Activated CD4-positive, alpha-beta T cell treated with anti-CD3 and anti-CD28 coated beads, Interleukin-2, amount 50 U/mL, for 4 hours (primary cell): ENCODE data around the gene IL22RA2.

Source experiments
- DNase-seq, 2 experiments: peaks; one replicate each; pipeline ENCODE4 v3.0.0-alpha.2; 2020

Gene IL22RA2

GRCh38 chr6:137193256-137194070 lies 20.0 kb upstream of the IL22RA2 start:
- no peak for DNase-seq

- no peak for DNase-seq
Measured at GRCh38 chr6:137192821-137193220, 19.4 kb upstream of the IL22RA2 start.

- no peak for DNase-seq
Measured at GRCh38 chr6:137191670-137192069, 18.2 kb upstream of the IL22RA2 start.

GRCh38 chr6:137191236-137191635 lies 17.8 kb upstream of the IL22RA2 start:
- DNase-seq = no peak

DNA sequence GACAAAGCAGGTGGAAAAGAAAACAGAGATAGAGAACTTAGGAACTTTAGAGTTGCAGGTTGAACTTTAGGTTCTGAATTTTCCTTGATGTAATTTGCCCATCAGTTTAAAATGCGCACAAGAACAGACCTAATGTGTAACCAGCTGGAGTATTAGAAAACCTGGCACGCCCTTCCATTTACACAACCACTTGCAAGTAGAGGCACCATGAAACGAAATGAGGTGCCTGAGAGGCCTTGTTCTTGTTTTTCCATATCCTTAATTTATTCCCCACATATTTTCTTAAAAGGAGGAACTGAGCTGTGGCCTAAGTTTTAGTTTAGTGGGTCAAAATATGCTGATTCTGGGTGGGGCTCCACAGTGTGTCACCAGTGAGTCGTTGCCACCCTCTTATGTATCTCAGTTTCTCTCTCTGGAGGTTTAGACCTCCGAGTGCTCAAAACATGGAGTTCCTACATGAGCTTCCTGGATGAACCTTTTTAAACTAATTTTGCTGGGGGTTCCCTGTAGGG lies 17.2 kb upstream of the IL22RA2 start:
- DNase-seq = no peak

DNA sequence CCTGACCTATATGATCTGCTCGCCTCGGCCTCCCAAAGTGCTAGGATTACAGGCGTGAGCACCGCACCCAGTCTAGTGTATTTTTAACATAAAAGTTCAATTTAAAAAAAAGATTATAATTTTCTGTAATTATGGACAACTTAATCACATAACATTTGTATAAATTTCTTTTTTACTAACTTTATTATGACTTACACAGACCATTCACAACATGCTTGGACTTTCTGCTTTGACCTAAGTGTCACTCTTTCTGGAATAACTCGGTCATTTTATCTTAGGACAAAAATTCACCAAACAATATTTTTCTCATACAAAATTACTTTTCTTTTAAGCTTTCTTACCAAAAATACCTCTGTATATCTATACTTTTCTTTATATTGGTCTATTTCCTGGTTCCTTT lies 15.4 kb upstream of the IL22RA2 start:
- no peak for DNase-seq

GRCh38 chr6:137185290-137185689 lies 11.8 kb upstream of the IL22RA2 start:
- DNase-seq = no peak

DNA sequence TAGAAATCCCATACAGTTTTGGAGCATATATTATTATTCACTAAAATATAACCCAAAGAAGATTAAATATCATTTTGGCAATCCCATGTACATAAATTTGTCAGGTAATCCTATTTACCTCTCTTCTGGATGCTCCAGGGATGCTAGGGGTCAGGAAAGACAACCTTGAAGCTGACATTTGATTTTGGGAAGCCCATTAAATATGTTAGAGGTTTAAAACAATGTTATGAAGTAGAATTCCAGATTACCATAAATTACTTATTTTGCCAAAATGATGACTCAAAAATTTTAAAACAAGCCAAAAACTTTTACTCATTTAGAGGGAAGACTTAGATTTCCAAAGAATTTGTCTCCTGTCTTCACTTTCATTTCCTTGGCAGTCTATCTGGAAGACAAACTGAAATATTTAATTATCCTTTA lies 9.2 kb upstream of the IL22RA2 start:
- no peak for DNase-seq

GRCh38 chr6:137181891-137182653 lies 8.6 kb upstream of the IL22RA2 start:
- DNase-seq = no peak

- no peak for DNase-seq
Measured at GRCh38 chr6:137177611-137178010, 4.2 kb upstream of the IL22RA2 start.

- no peak for DNase-seq
Measured at GRCh38 chr6:137176729-137177128, 3.3 kb upstream of the IL22RA2 start.

DNA sequence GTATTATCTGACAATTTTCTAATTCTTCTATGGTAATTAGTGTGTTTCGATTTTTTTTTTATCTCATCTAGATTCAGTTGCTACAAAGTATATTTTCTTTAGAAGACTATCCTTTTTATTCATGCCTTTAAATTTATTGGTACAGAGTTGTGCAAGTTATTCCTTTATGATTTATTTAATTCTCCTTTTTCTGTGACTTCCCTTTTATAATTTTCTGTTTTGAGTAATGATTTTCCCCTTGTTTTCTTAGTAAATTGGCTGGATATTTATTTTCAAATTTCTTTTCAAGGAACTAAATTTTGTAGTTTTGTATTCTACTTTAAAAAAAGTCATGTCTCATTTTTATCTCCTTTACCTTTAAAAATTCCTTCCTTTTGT lies 2.4 kb upstream of the IL22RA2 start:
- DNase-seq = no peak

GRCh38 chr6:137175157-137175867 lies 1.9 kb upstream of the IL22RA2 start:
- no peak for DNase-seq

DNA sequence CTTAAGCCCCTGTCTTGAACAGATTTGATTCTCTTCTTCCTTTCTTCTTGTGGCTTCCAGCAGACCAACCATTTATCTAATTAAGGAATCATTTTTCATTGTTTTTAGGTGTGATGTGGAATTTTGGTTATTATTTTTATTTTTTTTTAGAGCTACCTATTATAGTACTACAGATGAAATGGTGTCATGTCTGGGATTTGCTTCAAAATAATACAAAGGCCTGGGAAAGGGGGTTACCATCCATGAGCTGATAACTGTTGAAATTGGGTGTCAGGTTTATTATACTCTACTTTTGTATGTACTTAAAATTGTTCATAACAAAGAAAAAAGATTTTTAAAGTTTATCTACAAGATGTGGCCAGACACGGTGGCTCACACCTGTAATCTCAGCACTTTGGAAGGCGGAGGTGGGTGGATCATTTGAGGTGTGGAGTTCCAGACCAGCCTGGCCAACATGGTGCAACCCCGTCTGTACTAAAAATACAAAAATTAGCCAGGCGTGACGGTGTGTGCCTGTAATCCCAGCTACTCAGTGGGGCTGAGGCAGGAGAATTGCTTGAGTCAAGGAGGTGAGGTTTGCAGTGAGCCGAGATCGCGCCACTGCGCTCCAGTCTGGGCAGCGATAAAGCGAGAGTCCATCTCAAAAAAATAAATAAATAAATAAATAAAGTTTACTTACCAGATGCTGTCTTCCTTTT lies 561 bp downstream of the IL22RA2 start:
- DNase-seq = no peak

DNA sequence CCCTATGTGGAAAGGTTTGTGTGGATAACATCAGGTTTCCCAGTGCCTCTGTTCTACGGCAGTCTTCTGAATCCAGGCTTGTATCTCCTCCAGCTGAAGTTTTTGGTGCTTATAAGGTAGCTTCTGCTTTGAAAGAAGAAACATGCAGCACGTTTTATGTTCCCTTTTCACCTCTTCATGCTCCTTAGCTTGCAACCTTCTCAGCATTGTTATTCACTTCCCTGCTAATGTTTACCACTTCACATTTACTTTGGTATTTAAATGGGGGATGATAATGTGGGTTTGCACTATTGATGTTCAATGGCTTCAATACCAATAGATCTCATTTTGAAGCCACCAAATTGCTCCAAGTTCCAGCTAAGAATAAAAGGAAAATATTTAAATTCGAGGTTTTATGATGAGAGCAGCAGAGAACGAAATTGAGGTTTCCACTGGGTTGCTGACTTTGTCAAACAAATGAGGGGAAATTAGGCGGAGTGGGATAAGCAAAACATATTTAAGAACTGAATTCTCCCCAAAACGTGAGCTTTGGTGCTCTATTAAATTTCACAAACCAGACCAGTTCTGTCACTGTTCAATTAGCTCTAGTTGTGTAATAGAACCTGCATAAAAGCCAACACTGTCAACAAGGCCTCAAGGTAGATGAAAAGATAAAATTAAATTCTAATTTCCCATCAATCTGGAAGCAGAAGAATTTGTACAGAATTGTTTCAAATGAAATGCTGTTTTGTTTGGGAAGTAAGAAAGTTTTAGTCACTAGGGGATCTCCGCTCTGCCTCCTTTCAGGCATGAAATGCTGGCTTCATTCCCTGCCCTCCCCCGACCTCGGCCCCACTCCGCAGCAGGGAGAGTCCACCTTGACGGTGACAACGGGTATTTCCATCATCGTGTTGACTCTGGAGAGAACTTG lies 1.4 kb downstream of the IL22RA2 start:
- no peak for DNase-seq

DNA sequence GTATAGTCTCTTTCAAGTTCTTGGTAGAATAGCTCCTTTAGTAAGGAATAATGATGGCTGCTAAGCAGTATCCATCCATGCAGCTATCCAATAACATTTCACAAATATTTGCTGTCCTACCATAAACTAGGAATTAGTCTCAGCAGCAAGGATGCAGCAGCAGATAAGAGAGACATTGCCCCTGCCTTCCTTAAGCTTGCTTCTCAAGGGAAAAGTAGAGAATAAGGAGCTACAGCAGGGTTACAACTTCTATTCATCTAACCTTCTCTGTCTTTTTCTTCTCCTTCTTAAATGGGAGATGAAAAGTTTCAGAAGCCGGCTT lies 2.4 kb downstream of the IL22RA2 start:
- no peak for DNase-seq

- no peak for DNase-seq
Measured at GRCh38 chr6:137170266-137171052, 3.0 kb downstream of the IL22RA2 start.

- no peak for DNase-seq
Measured at GRCh38 chr6:137167702-137168377, 5.6 kb downstream of the IL22RA2 start.

DNA sequence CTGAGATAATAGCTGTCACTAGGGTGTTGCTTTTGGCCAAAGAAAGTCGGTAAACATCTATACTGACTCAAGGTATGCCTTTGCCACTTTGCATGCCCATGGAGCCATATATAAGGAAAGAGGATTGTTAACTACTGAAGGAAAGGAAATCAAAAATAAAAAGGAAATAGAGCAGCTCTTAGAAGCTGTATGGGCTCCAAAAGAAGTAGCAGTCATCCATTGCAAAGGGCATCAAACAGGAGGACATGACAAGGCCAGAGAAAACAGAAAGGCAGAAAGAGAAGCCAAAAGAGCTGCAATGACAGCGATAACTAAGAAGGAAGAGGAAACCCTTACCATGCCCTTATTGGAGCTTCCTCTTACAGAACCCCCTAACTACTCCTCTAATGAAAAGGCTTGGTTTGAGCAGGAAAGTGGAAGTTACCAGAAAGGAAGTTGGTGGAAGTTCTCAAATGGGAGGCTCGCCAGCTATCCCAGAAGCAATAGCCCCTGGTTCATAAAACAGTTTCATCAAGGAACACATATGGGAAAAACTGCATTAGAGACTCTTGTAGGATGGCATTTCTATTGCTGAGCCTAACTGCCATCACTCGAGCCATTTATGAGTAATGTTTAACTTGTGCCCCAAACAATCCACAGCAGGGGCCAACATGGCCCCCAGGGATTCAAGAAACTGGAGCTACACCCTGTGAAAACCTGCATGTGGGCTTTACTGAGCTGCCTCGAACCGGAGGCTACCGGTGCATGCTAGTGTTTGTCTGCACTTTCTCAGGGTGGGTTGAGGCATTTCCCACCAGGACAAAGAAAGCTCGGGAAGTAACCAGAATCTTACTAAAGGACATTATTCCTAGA lies 7.0 kb downstream of the IL22RA2 start:
- DNase-seq = no peak
